GM23338 (cell line): ENCODE results near the gene ATP8B4. TPM values are rescaled to one million over a fixed set of nuclear protein-coding genes. Genes with fewer than 3 reads are reported as not detected.

Experiments used
- ATAC-seq: fragments of 200-7000 bp; cut with Tn5 transposase; 3 replicates; pipeline ENCODE4 v1.9.1; 2020
- DNase-seq: peaks from one replicate; pipeline ENCODE4 v3.0.0-alpha.2; 2015; ENCODE audit warnings: low spot score
- H2AFZ ChIP-seq: fragments of 200-600 bp; sonication (generic); 2 replicates; pipeline ENCODE4 v1.8.0; 2016; ENCODE audit warnings: antibody characterized with exemption, mild to moderate bottlenecking, moderate library complexity
- H3F3A ChIP-seq: fragments of 200-600 bp; sonication (generic); replicated peaks from 2 replicates; pipeline ENCODE4 v1.8.0; 2017; ENCODE audit warnings: antibody characterized with exemption, mixed run types, low read depth
- H3K27ac ChIP-seq: fragments of 200-600 bp; sonication (generic); 2 replicates; pipeline ENCODE4 v1.6.1; 2016; ENCODE audit warnings: low read depth
- H3K27me3 ChIP-seq: fragments of 200-600 bp; sonication (generic); 2 replicates; pipeline ENCODE4 v1.8.0; 2016; ENCODE audit warnings: mild to moderate bottlenecking, mixed run types, moderate library complexity; ENCODE audit not compliant: insufficient read depth
- H3K36me3 ChIP-seq: fragments of 200-600 bp; sonication (generic); 2 replicates; pipeline ENCODE4 v1.8.0; 2016; ENCODE audit warnings: mild to moderate bottlenecking; ENCODE audit not compliant: insufficient read depth
- H3K4me1 ChIP-seq: fragments of 200-600 bp; sonication (generic); 2 replicates; pipeline ENCODE4 v1.8.0; 2016; ENCODE audit warnings: mild to moderate bottlenecking, moderate library complexity; ENCODE audit not compliant: insufficient read depth
- H3K4me2 ChIP-seq: fragments of 200-600 bp; sonication (generic); 2 replicates; pipeline ENCODE4 v1.7.1; 2017; ENCODE audit warnings: mixed run types
- H3K4me3 ChIP-seq: fragments of 200-600 bp; sonication (generic); 2 replicates; pipeline ENCODE4 v1.6.1; 2016; ENCODE audit warnings: mixed run types
- H3K79me2 ChIP-seq: fragments of 200-600 bp; sonication (generic); replicated peaks from 2 replicates; pipeline ENCODE4 v1.8.0; 2017; ENCODE audit warnings: mild to moderate bottlenecking; ENCODE audit not compliant: insufficient read depth
- H3K9me2 ChIP-seq: fragments of 200-600 bp; sonication (generic); 2 replicates; pipeline ENCODE4 v1.8.0; 2017; ENCODE audit not compliant: insufficient read depth
- H4K20me1 ChIP-seq: fragments of 200-600 bp; sonication (generic); replicated peaks from 2 replicates; pipeline ENCODE4 v1.8.0; 2017; ENCODE audit warnings: mild to moderate bottlenecking; ENCODE audit not compliant: insufficient read depth
- H3K27ac Mint-ChIP-seq: 2 replicates; pipeline ENCODE4 v1.8.0; 2020; ENCODE audit warnings: inconsistent platforms, mild to moderate bottlenecking, moderate library complexity, mixed read lengths
- H3K27me3 Mint-ChIP-seq: 3 replicates; pipeline ENCODE4 v1.8.0; 2022; ENCODE audit warnings: low read depth, mild to moderate bottlenecking, moderate library complexity, mixed read lengths, inconsistent platforms; ENCODE audit not compliant: insufficient read depth, poor library complexity
- H3K36me3 Mint-ChIP-seq: 3 replicates; pipeline ENCODE4 v1.8.0; 2021; ENCODE audit warnings: low read depth, mild to moderate bottlenecking, inconsistent platforms, moderate library complexity, mixed read lengths
- H3K4me1 Mint-ChIP-seq: 3 replicates; pipeline ENCODE4 v1.8.0; 2020; ENCODE audit warnings: mild to moderate bottlenecking, inconsistent platforms, mixed read lengths
- H3K4me3 Mint-ChIP-seq: 3 replicates; pipeline ENCODE4 v1.8.0; 2021; ENCODE audit warnings: moderate library complexity, mild to moderate bottlenecking, inconsistent platforms, mixed read lengths
- H3K9me3 Mint-ChIP-seq: 3 replicates; pipeline ENCODE4 v1.8.0; 2020; ENCODE audit warnings: moderate library complexity, mild to moderate bottlenecking, inconsistent platforms, mixed read lengths
- CREB1 ChIP-seq: fragments of 250-450 bp; sonication (Bioruptor Pico); IDR thresholded peaks from 2 replicates; pipeline ENCODE4 v1.5.0; 2020; ENCODE audit warnings: low read depth, mild to moderate bottlenecking, moderate library complexity
- EZH2 ChIP-seq: fragments of 200-600 bp; sonication (generic); IDR thresholded peaks from one replicate; pipeline ENCODE4 v1.8.0; 2017; ENCODE audit warnings: antibody characterized with exemption, mild to moderate bottlenecking, low read depth; ENCODE audit not compliant: unreplicated experiment
- EZH2phosphoT487 ChIP-seq: fragments of 200-600 bp; sonication (generic); IDR thresholded peaks from one replicate; pipeline ENCODE4 v1.8.1; 2018; ENCODE audit warnings: antibody characterized with exemption; ENCODE audit not compliant: unreplicated experiment
- POLR2AphosphoS5 ChIP-seq: IDR thresholded peaks from 2 replicates; pipeline ENCODE4 v1.6.1; 2016; ENCODE audit warnings: antibody characterized with exemption, low read depth
- REST ChIP-seq: IDR thresholded peaks from one replicate; pipeline ENCODE4 v1.6.1; 2018; ENCODE audit warnings: antibody characterized with exemption; ENCODE audit not compliant: unreplicated experiment
- STAT1 ChIP-seq: IDR thresholded peaks from one replicate; pipeline ENCODE4 v1.6.1; 2016; ENCODE audit warnings: antibody characterized with exemption; ENCODE audit not compliant: unreplicated experiment
- ZNF114 ChIP-seq: fragments of 250-450 bp; sonication (Bioruptor Pico); IDR thresholded peaks from 2 replicates; pipeline ENCODE4 v1.5.0; 2020; ENCODE audit warnings: mild to moderate bottlenecking, moderate library complexity
- ZNF331 ChIP-seq: fragments of 250-450 bp; sonication (Bioruptor Pico); IDR thresholded peaks from 2 replicates; pipeline ENCODE4 v1.5.0; 2020; ENCODE audit warnings: low read depth, mild to moderate bottlenecking, moderate library complexity
- polyA plus RNA-seq: library from polyadenylated mRNA; unstranded; fragments of >200 nt; fragmentation: Nextera tagmentation; extraction: Ambion mirVana; gene quantifications from 2 replicates; pipeline ENCODE4 v1.2.1, GENCODE V29; 2016
- total RNA-seq: library from RNA; depleted of rRNA; stranded (reverse); fragments of >200 nt; shearing (Covaris generic); gene quantifications from 2 replicates; pipeline ENCODE4 v1.2.3, GENCODE V29; 2014
- TF ChIP-seq, protein P1 (sequence below), 2 experiments: fragments of 200-600 bp in 1 of 2; sonication (generic) in 1 of 2; conservative IDR thresholded peaks; 2 replicates each; pipeline versions ENCODE4 v1.5.1 to v1.6.1; 2016 to 2017; ENCODE audit warnings: antibody characterized with exemption in 2 of 2, low read depth in 2 of 2, mild to moderate bottlenecking in 2 of 2, moderate library complexity in 1 of 2

Gene ATP8B4
- total and polyA plus RNA-seq, 2 experiments from 2014 or later = 0.24 TPM; not detected in 1

- no peak overlapping the region for H2AFZ ChIP-seq
- H3K9me3 Mint-ChIP-seq = no peaks in the 10 kb centered on the region; the same call in 1 of the 3 replicates
- no peaks in the 10 kb centered on the region for H3K79me2 ChIP-seq
- H3K4me2 ChIP-seq = no peak overlapping the region
- H3K4me1 ChIP-seq = no peaks in the 10 kb centered on the region
- H3K36me3 Mint-ChIP-seq = no peaks in the 10 kb centered on the region
- DNase-seq = peak; percentile 92
- H3K4me1 Mint-ChIP-seq = peaks cover 9% of the 10 kb centered on the region
- peaks cover 2% of the 10 kb centered on the region for H3K27me3 Mint-ChIP-seq
- H3K27me3 ChIP-seq = no peaks in the 10 kb centered on the region
- ATAC-seq = peak; percentile 87
- no peak overlapping the region for H3K4me3 Mint-ChIP-seq
- TF ChIP-seq, protein P1, sequence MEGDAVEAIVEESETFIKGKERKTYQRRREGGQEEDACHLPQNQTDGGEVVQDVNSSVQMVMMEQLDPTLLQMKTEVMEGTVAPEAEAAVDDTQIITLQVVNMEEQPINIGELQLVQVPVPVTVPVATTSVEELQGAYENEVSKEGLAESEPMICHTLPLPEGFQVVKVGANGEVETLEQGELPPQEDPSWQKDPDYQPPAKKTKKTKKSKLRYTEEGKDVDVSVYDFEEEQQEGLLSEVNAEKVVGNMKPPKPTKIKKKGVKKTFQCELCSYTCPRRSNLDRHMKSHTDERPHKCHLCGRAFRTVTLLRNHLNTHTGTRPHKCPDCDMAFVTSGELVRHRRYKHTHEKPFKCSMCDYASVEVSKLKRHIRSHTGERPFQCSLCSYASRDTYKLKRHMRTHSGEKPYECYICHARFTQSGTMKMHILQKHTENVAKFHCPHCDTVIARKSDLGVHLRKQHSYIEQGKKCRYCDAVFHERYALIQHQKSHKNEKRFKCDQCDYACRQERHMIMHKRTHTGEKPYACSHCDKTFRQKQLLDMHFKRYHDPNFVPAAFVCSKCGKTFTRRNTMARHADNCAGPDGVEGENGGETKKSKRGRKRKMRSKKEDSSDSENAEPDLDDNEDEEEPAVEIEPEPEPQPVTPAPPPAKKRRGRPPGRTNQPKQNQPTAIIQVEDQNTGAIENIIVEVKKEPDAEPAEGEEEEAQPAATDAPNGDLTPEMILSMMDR (conservative IDR thresholded peaks at IDR 0.05; ENCODE audit: low read depth in 2 of 2) = peak; percentile 67 to 79
- TF ChIP-seq EZH2phosphoT487 = no peak
- H3K9me2 ChIP-seq = no peaks in the 10 kb centered on the region
- no peak overlapping the region for H3K4me3 ChIP-seq
- H3K27ac Mint-ChIP-seq = no peak overlapping the region
- H3F3A ChIP-seq = no peaks in the 10 kb centered on the region
- no peaks in the 10 kb centered on the region for H3K36me3 ChIP-seq
- H3K27ac ChIP-seq = no peak overlapping the region
- no peaks in the 10 kb centered on the region for H4K20me1 ChIP-seq
Measured at GRCh38 chr15:50116477-50116876, 2.6 kb downstream of the ATP8B4 start.

DNA sequence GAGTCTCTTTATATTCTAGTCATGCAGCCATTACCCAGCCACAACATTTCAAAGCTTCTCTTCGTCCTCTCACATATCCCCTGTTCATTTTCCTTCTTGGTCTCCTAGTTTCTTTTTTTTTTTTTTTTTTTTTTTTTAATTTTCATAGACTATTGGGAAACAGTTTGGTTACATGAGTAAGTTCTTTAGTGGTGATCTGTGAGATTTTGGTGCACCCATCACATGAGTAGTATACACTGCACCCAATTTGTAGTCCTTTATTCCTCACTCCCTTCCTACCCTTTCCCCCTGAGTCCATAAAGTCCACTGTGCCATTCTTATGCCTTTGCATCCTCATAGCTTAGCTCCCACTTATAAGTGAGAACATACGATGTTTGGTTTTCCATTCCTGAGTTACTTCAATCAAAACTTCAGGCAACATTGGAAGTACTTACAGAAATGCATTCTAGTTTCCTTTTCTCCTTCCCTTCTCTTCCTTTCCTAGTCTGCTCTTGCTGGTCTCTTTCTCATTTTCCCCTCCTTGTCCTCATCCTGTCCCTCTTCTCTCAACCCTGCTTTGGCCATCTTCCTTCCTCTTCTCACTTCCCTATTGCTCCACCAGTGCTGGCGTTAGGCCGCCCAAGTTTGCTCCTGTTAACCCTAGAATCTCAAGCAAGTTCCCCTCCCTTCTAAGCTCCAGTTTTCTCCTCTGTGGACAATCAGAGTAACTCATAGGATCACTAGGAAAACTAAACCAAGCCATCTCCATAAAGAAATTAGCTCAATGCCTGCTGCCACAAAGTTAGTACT lies 4.8 kb downstream of the ATP8B4 start:
- H3K36me3 Mint-ChIP-seq = no peaks in the 10 kb centered on the region
- H3F3A ChIP-seq = no peaks in the 10 kb centered on the region
- no peak overlapping the region for H3K4me3 ChIP-seq
- H3K4me2 ChIP-seq = no peak overlapping the region
- peak overlapping the region; percentile 5; the same call in 1 of the 2 replicates for H2AFZ ChIP-seq
- no peaks in the 10 kb centered on the region for H3K9me2 ChIP-seq
- H3K9me3 Mint-ChIP-seq = no peaks in the 10 kb centered on the region; the same call in 1 of the 3 replicates
- no peaks in the 10 kb centered on the region for H3K36me3 ChIP-seq
- ATAC-seq = no peak
- no peak overlapping the region for H3K4me3 Mint-ChIP-seq
- H3K27ac ChIP-seq = no peak overlapping the region
- H3K79me2 ChIP-seq = no peaks in the 10 kb centered on the region
- no peak overlapping the region for H3K27ac Mint-ChIP-seq
- H4K20me1 ChIP-seq = no peaks in the 10 kb centered on the region
- H3K27me3 ChIP-seq = no peaks in the 10 kb centered on the region
- H3K4me1 Mint-ChIP-seq = peaks cover 5% of the 10 kb centered on the region
- DNase-seq = no peak
- H3K4me1 ChIP-seq = no peaks in the 10 kb centered on the region
- H3K27me3 Mint-ChIP-seq = peaks cover 2% of the 10 kb centered on the region
- TF ChIP-seq ZNF114 (CRISPR knock-in tag) = no peak
- TF ChIP-seq ZNF331 (CRISPR knock-in tag) = no peak
- no peak for TF ChIP-seq POLR2AphosphoS5
- TF ChIP-seq REST = no peak
- TF ChIP-seq EZH2 = no peak
- no peak for TF ChIP-seq STAT1
- TF ChIP-seq CREB1 (CRISPR knock-in tag) = no peak
